ENCODE data around the gene EML6. TPM values are rescaled to one million over a fixed set of nuclear protein-coding genes. Genes with fewer than 3 reads are reported as not detected.

The EML6 gene
- polyA plus RNA-seq, 1 of the 3 experiments (the other 2 are of a cell fraction), result 1.1 TPM

DNA sequence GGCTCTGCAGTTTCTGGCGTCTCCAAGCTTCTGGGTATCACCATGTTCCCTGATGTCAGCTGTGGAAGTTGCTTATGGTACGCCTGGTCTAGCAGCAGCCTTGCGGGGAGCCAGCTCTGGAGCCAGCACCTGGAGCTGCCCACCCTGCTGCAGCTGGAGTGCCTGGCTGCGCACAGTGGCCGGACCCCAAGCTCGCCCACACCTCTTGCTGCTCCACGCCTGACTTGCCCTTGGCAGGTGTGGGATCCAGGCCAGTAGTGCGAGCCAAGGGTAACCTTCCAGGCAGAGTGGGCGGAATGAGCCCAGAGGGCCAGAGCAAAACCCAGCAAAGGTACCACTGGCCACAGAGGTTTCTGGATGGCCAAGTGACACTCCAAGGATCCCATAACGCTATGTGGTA, 13.2 kb upstream of the EML6 start:
- Histone ChIP-seq H3K9me2 (no peaks in the 10 kb centered on the region), H3K36me3 (replicated peaks in 1 of 2; ENCODE audit: control insufficient read depth in 1 of 2, insufficient read depth in 2 of 2, low read length in 1 of 2) (no peaks in the 10 kb centered on the region), H2AFZ (ENCODE audit: low read depth) (no peak overlapping the region), H3K4me1 (ENCODE audit: control insufficient read depth in 1 of 2, insufficient read depth in 2 of 2, low read depth in 1 of 2, low read length in 1 of 2) (no peaks in the 10 kb centered on the region; a peak in 2 of 4 replicates), H3K9ac (no peak overlapping the region), H3K4me2 (no peak overlapping the region), H3K4me3 (ENCODE audit: low read depth in 2 of 2, low read length in 1 of 2) (no peak overlapping the region), H3K79me2 (ENCODE audit: insufficient read depth) (no peaks in the 10 kb centered on the region), H3K27me3 (ENCODE audit: insufficient read depth) (no peaks in the 10 kb centered on the region), H4K20me1 (ENCODE audit: insufficient read depth) (no peaks in the 10 kb centered on the region), H3F3A (replicated peaks; ENCODE audit: insufficient read depth) (peaks cover 5% of the 10 kb centered on the region), H3K9me3 (no peaks in the 10 kb centered on the region), H3K27ac (ENCODE audit: low read depth in 2 of 2, low read length in 1 of 2) (no peak overlapping the region)
- TF ChIP-seq MAX (IDR thresholded peaks at IDR 0.05; ENCODE audit: low read depth) (no peak), NRF1 (IDR thresholded peaks at IDR 0.05; ENCODE audit: low read depth, low read length) (no peak), RAD21 (IDR thresholded peaks at IDR 0.05; ENCODE audit: low read length) (no peak), EP300 (IDR thresholded peaks at IDR 0.05; ENCODE audit: borderline replicate concordance in 1 of 2, low read depth in 1 of 2, low read length in 1 of 2) (no peak), POLR2AphosphoS5 (IDR thresholded peaks at IDR 0.05; ENCODE audit: low read depth, low read length) (no peak), TAF1 (IDR thresholded peaks at IDR 0.05; ENCODE audit: borderline replicate concordance, low read depth, low read length) (no peak), GATA2 (CRISPR knock-in tag; IDR thresholded peaks at IDR 0.05) (no peak), RFX5 (IDR thresholded peaks at IDR 0.05; ENCODE audit: low read length) (no peak), GABPA (IDR thresholded peaks at IDR 0.05; ENCODE audit: low read depth) (no peak), USF1 (IDR thresholded peaks at IDR 0.05; ENCODE audit: borderline replicate concordance, low read depth) (no peak), CHD2 (IDR thresholded peaks at IDR 0.05; ENCODE audit: low read length, partially characterized antibody) (no peak), RXRA (IDR thresholded peaks at IDR 0.05; ENCODE audit: borderline replicate concordance, low read depth) (no peak), SIN3A (IDR thresholded peaks at IDR 0.05; ENCODE audit: borderline replicate concordance, low read depth, low read length) (no peak)
- CTCF ChIA-PET, result interaction anchor here (1.5 kb wide), 1 partner anchor 603 kb away, joined by 6 read pairs; no protein-coding TSS in a partner anchor
- no peak for DNase-seq
- 63% methylated on average over 6 of the region's 10 CpGs for WGBS (ENCODE audit: low lambda C conversion rate)
- POLR2A ChIA-PET, result no interaction called here

DNA sequence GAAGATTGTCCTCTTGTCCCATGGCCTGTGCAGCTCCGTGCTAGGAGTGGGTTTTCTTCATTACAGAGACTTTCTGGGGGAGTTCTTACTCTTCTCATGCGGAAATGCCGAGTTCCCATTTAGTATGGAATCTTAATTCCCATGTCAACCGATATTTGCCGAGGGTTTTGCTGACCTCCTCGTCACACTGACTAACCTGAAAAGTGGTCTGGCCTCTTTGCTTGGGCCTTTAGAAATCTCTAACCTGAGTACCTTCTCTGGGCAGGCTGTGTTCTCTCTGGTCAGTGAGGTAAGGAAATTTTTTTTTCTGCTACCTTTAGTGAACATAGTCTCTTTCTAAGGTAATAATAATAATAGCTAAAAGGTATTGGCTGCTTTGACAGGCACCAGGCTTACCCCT, 10.9 kb upstream of the EML6 start:
- 87% methylated on average over 6 of the region's 6 CpGs for WGBS (ENCODE audit: low lambda C conversion rate)
- CTCF ChIA-PET, result interaction anchor here (1.0 to 4.4 kb wide), 2 partner anchors 8 to 606 kb away, joined by 4 to 28 read pairs; no protein-coding TSS in a partner anchor

More for the DNA sequence above, 10.9 kb upstream of the EML6 start:
- no peaks in the 10 kb centered on the region for H3K27me3 ChIP-seq (ENCODE audit: insufficient read depth)
- H4K20me1 ChIP-seq (ENCODE audit: insufficient read depth), result no peaks in the 10 kb centered on the region
- peaks cover 0 to 5% of the 10 kb centered on the region in 2 experiments for H3K36me3 ChIP-seq (replicated peaks in 1 of 2; ENCODE audit: control insufficient read depth in 1 of 2, insufficient read depth in 2 of 2, low read length in 1 of 2)
- POLR2A ChIA-PET, result no interaction called here
- no peaks in the 10 kb centered on the region; a peak in 2 of 4 replicates for H3K4me1 ChIP-seq (ENCODE audit: control insufficient read depth in 1 of 2, insufficient read depth in 2 of 2, low read depth in 1 of 2, low read length in 1 of 2)
- H3K27ac ChIP-seq (ENCODE audit: low read depth in 2 of 2, low read length in 1 of 2), result no peak overlapping the region
- peaks cover 7% of the 10 kb centered on the region for H3F3A ChIP-seq (replicated peaks; ENCODE audit: insufficient read depth)
- no peaks in the 10 kb centered on the region for H3K79me2 ChIP-seq (ENCODE audit: insufficient read depth)
- no peaks in the 10 kb centered on the region for H3K9me2 ChIP-seq
- no peak overlapping the region for H3K4me3 ChIP-seq (ENCODE audit: low read depth in 2 of 2, low read length in 1 of 2)
- H2AFZ ChIP-seq (ENCODE audit: low read depth), result no peak overlapping the region
- no peak overlapping the region for H3K4me2 ChIP-seq
- TF ChIP-seq FOXM1 (IDR thresholded peaks at IDR 0.05; ENCODE audit: low read depth), result no peak
- TF ChIP-seq GABPA (IDR thresholded peaks at IDR 0.05; ENCODE audit: low read depth), result no peak
- no peaks in the 10 kb centered on the region for H3K9me3 ChIP-seq
- H3K9ac ChIP-seq, result no peak overlapping the region
- no peak for DNase-seq

All from SK-N-SH (cell line).